B cell (primary cell): ENCODE measurements around the gene NADSYN1. TPM values are rescaled to one million over a fixed set of nuclear protein-coding genes. Genes with fewer than 3 reads are reported as not detected.

Source experiments
- ATAC-seq: fragments of 200-7000 bp; cut with Tn5 transposase; one replicate; pipeline ENCODE4 v1.10.0; 2021; ENCODE audit warnings: low read depth, mild to moderate bottlenecking, moderate number of reproducible peaks, moderate library complexity
- CTCF ChIA-PET: fragments of 350-600 bp; sonication (Branson Sonifier 250); formaldehyde crosslinking; loops from one replicate; lab custom pipeline; 2021; ENCODE audit warnings: antibody characterized with exemption, inconsistent platforms; lab: Charles Lee
- POLR2A ChIA-PET: fragments of 350-600 bp; sonication (Branson Sonifier 250); formaldehyde crosslinking; loops from one replicate; lab custom pipeline; 2021; ENCODE audit warnings: antibody characterized with exemption; lab: Charles Lee
- DNase-seq: peaks from one replicate; pipeline ENCODE4 v3.0.0; 2013
- H2AFZ ChIP-seq: 2 replicates; pipeline ENCODE4 v1.6.1; 2012; ENCODE audit warnings: mild to moderate bottlenecking, low read depth, low read length; ENCODE audit not compliant: insufficient read depth, poor library complexity, severe bottlenecking
- H3K27ac ChIP-seq, 2 donors: 1 replicate in 1 of 2; 2 replicates in 1 of 2; pipeline ENCODE4 v1.5.1; 2012 to 2013; ENCODE audit warnings: low read length in 2 of 2, mild to moderate bottlenecking in 2 of 2, moderate library complexity in 1 of 2
- H3K27me3 ChIP-seq, 4 experiments: fragments of 200-600 bp in 1 of 4; sonication (generic) in 1 of 4; replicated peaks in 1 of 4; 1 replicate in 2 of 4; 2 replicates in 2 of 4; pipeline versions ENCODE4 v1.6.1 to v1.7.0; 2013 to 2016; ENCODE audit warnings: low read length in 3 of 4, mild to moderate bottlenecking in 2 of 4, mixed read lengths in 1 of 4, moderate library complexity in 1 of 4; ENCODE audit not compliant: insufficient read depth in 4 of 4, control insufficient read depth in 3 of 4; ENCODE audit errors: control extremely low read depth in 1 of 4
- H3K36me3 ChIP-seq, 2 experiments: replicated peaks in 1 of 2; 1 replicate in 1 of 2; 2 replicates in 1 of 2; pipeline versions ENCODE4 v1.6.1 to v1.7.1; 2013; ENCODE audit warnings: low read length in 1 of 2; ENCODE audit not compliant: insufficient read depth in 2 of 2, control insufficient read depth in 1 of 2; ENCODE audit errors: control extremely low read depth in 1 of 2, extremely low read depth in 1 of 2
- H3K4me1 ChIP-seq, 2 donors: fragments of 200-600 bp in 1 of 2; sonication (generic) in 1 of 2; 1 replicate in 1 of 2; 2 replicates in 1 of 2; pipeline versions ENCODE4 v1.5.1 to v1.6.1; 2013 to 2017; ENCODE audit warnings: low read length in 2 of 2; ENCODE audit not compliant: control insufficient read depth in 2 of 2, insufficient read depth in 2 of 2
- H3K4me2 ChIP-seq: replicated peaks from 2 replicates; pipeline ENCODE3; 2012; ENCODE audit warnings: mild to moderate bottlenecking, low read depth, low read length; ENCODE audit not compliant: poor library complexity, severe bottlenecking
- H3K4me3 ChIP-seq, 5 experiments: fragments of 200-600 bp in 1 of 5; sonication (generic) in 1 of 5; 1 replicate in 3 of 5; 2 replicates in 2 of 5; pipeline versions ENCODE4 v1.5.1 to v1.7.0; 2011 to 2016; ENCODE audit warnings: low read length in 4 of 5, mild to moderate bottlenecking in 4 of 5, low read depth in 2 of 5, control low read depth in 1 of 5, moderate library complexity in 1 of 5; ENCODE audit not compliant: insufficient read depth in 1 of 5; ENCODE audit errors: control extremely low read depth in 1 of 5, extremely low read depth in 1 of 5
- H3K79me2 ChIP-seq: fragments of 200-600 bp; sonication (generic); one replicate; pipeline ENCODE4 v1.6.0; 2016; ENCODE audit warnings: low read length; ENCODE audit not compliant: control insufficient read depth, insufficient read depth
- H3K9ac ChIP-seq: fragments of 200-600 bp; sonication (generic); 2 replicates; pipeline ENCODE4 v1.6.1; 2017; ENCODE audit warnings: mild to moderate bottlenecking, low read length, moderate library complexity
- H3K9me3 ChIP-seq, 3 donors: one replicate each; pipeline versions ENCODE4 v1.6.1 to v1.7.1; 2013; ENCODE audit warnings: low read length in 2 of 3; ENCODE audit not compliant: control insufficient read depth in 2 of 3, insufficient read depth in 1 of 3; ENCODE audit errors: control extremely low read depth in 1 of 3
- H4K20me1 ChIP-seq: 2 replicates; pipeline ENCODE4 v1.6.0; 2012; ENCODE audit warnings: mild to moderate bottlenecking, low read length; ENCODE audit not compliant: insufficient read depth, control insufficient read depth, poor library complexity, severe bottlenecking
- H3K27ac Mint-ChIP-seq: one replicate; pipeline ENCODE4 v1.8.0; 2021; ENCODE audit warnings: mixed read lengths
- H3K27me3 Mint-ChIP-seq: one replicate; pipeline ENCODE4 v1.8.0; 2021; ENCODE audit warnings: mixed read lengths
- H3K4me1 Mint-ChIP-seq: one replicate; pipeline ENCODE4 v1.8.0; 2021; ENCODE audit warnings: mixed read lengths
- H3K4me3 Mint-ChIP-seq: one replicate; pipeline ENCODE4 v1.8.0; 2021; ENCODE audit warnings: mixed read lengths
- H3K9me3 Mint-ChIP-seq: one replicate; pipeline ENCODE4 v1.8.0; 2022; ENCODE audit warnings: mixed read lengths; ENCODE audit not compliant: insufficient read depth
- EZH2 ChIP-seq: IDR thresholded peaks from 2 replicates; pipeline ENCODE4 v1.6.1; 2012; ENCODE audit warnings: borderline replicate concordance, low read depth, mild to moderate bottlenecking, moderate library complexity, low read length; ENCODE audit not compliant: insufficient read depth, poor library complexity, severe bottlenecking
- WGBS: methylation state at CpG from one replicate; pipeline ENCODE4 v1.1.5; 2013; ENCODE audit warnings: missing lambda C conversion rate; ENCODE audit not compliant: insufficient coverage; 5-methylcytosine and 5-hydroxymethylcytosine counted together
- intact Hi-C: fragments of 100-400 bp; cut with micrococcal nuclease; formaldehyde crosslinking; loops from one replicate; pipeline ENCODE4 v1.10.0; 2022
- polyA plus RNA-seq: library from polyadenylated mRNA; depleted of rRNA; stranded (reverse); fragments of >200 nt; gene quantifications from 2 replicates; pipeline ENCODE4 v1.2.3, GENCODE V29; 2012
- total RNA-seq, 2 donors: library from RNA; stranded (reverse); fragments of 120-200 nt in 1 of 2; gene quantifications; 1 replicate in 1 of 2; 2 replicates in 1 of 2; pipeline versions ENCODE4 v1.2.3 to v1.2.4, GENCODE V29; 2013 to 2022
- TF ChIP-seq, protein P1 (sequence below): fragments of 200-600 bp; IDR thresholded peaks from one replicate; pipeline ENCODE4 v1.8.0; 2022; ENCODE audit warnings: antibody characterized with exemption, mild to moderate bottlenecking

Gene NADSYN1
- total and polyA plus RNA-seq, 2 donors (not counting 1 experiment from before 2014, with no cell fraction given): 153 to 222 TPM

DNA sequence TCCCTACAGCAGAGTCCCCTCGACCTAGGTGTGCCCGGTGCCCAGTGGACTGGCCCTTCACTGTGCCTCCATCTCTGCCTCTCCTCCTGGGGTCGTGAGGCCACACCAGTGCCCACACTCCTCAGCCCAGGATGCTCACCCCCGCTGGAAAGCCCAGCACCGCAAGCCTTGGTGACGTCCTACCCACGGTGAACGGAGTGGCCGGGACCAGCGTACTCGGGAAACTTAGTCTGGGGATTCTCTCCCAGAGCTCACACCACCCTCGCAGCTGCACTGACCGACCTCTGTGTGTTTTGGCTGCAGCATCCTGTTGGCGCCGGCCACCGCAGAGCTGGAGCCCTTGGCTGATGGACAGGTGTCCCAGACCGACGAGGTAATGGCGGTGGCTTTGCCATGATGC lies 38.5 kb downstream of the NADSYN1 start:
- intact Hi-C loops: no loop called here
- DNase-seq (no peak), ATAC-seq (no peak)

DNA sequence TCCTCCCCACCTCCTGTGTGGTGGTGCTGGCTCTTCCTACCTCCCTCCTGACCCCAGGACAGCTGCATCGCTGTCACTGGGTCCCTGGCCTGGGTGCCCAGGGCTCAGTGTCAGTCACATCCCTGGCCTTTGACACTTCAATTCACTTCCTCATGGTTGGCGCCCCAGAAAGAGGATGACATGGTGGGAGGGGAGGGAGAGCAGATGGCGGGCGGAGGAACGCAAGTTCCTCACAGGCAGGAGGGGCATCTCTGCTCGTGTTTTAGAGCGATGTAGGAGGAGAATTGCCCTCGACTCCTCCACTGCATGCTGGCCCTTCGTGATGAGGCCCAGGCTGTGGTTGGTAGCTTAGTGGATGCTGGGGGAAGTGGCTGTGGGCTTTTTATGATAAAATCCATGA lies 38.9 kb downstream of the NADSYN1 start:
- CTCF ChIA-PET: no interaction called here
- Histone ChIP-seq H2AFZ (no peak overlapping the region), H3K79me2 (no peaks in the 10 kb centered on the region), H3K27ac (no peak overlapping the region), H3K4me1 (no peaks in the 10 kb centered on the region), H3K9me3 (no peaks in the 10 kb centered on the region), H3K9ac (no peak overlapping the region), H3K36me3 (peaks cover 0 to 62% of the 10 kb centered on the region in 2 experiments), H3K27me3 (no peaks in the 10 kb centered on the region), H3K4me3 (no peak overlapping the region), H3K4me2 (no peak overlapping the region), H4K20me1 (peaks cover 5% of the 10 kb centered on the region)
- H3K27me3 Mint-ChIP-seq: no peaks in the 10 kb centered on the region
- no peaks in the 10 kb centered on the region for H3K9me3 Mint-ChIP-seq
- no peaks in the 10 kb centered on the region for H3K4me1 Mint-ChIP-seq
- WGBS: 93% methylated on average over 3 of the region's 9 CpGs
- intact Hi-C loops: no loop called here
- no peak overlapping the region for H3K4me3 Mint-ChIP-seq
- DNase-seq: no peak
- no peak for ATAC-seq
- no peak overlapping the region for H3K27ac Mint-ChIP-seq
- POLR2A ChIA-PET: no interaction called here
- TF ChIP-seq, protein P1, sequence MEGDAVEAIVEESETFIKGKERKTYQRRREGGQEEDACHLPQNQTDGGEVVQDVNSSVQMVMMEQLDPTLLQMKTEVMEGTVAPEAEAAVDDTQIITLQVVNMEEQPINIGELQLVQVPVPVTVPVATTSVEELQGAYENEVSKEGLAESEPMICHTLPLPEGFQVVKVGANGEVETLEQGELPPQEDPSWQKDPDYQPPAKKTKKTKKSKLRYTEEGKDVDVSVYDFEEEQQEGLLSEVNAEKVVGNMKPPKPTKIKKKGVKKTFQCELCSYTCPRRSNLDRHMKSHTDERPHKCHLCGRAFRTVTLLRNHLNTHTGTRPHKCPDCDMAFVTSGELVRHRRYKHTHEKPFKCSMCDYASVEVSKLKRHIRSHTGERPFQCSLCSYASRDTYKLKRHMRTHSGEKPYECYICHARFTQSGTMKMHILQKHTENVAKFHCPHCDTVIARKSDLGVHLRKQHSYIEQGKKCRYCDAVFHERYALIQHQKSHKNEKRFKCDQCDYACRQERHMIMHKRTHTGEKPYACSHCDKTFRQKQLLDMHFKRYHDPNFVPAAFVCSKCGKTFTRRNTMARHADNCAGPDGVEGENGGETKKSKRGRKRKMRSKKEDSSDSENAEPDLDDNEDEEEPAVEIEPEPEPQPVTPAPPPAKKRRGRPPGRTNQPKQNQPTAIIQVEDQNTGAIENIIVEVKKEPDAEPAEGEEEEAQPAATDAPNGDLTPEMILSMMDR: no peak
- TF ChIP-seq EZH2: no peak

More for the DNA sequence above, 38.5 kb downstream of the NADSYN1 start:
- Mint-ChIP-seq H3K4me3 (no peak overlapping the region), H3K4me1 (no peaks in the 10 kb centered on the region), H3K27me3 (no peaks in the 10 kb centered on the region), H3K27ac (no peak overlapping the region), H3K9me3 (no peaks in the 10 kb centered on the region)
- H4K20me1 ChIP-seq: peaks cover 4% of the 10 kb centered on the region
- H3K9ac ChIP-seq: no peak overlapping the region
- no peak overlapping the region for H2AFZ ChIP-seq
- H3K27ac ChIP-seq: no peak overlapping the region
- no peaks in the 10 kb centered on the region for H3K4me1 ChIP-seq
- no peaks in the 10 kb centered on the region for H3K27me3 ChIP-seq
- H3K9me3 ChIP-seq: no peaks in the 10 kb centered on the region
- H3K36me3 ChIP-seq: peaks cover 0 to 58% of the 10 kb centered on the region in 2 experiments
- no peaks in the 10 kb centered on the region for H3K79me2 ChIP-seq
- WGBS: 96% methylated on average over 19 of the region's 19 CpGs
- no peak for TF ChIP-seq EZH2
- TF ChIP-seq, protein P1: no peak
- POLR2A ChIA-PET: no interaction called here
- H3K4me3 ChIP-seq: no peak overlapping the region
- no peak overlapping the region for H3K4me2 ChIP-seq
- CTCF ChIA-PET: no interaction called here
